ENCODE data around the gene SMIM15. TPM values are rescaled to one million over a fixed set of nuclear protein-coding genes. Genes with fewer than 3 reads are reported as not detected.

SMIM15 gene
- total RNA-seq, 3 donors from 2014 or later, result 79.8 to 86.6 (median 81.5) TPM

DNA sequence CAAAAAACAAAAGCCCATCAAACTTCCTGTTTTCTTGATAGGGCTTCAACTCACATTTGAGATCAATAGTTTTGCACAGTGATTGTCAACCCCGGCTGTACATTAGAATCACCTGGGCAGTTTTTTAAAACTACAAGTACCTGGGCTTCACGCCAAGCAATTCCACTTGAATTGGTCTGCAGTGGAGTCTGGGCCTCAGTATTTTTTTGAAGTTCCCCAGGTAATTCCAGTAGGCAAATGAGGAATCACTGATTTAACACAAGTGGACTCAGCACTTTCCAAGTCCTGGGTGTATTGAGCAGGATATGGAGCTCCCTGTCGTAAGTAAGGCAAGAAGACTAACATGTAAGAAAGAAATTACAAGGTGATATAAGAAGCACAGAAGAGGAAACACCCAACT is 14.8 kb upstream of the SMIM15 start:
- Mint-ChIP-seq H3K36me3 (ENCODE audit: insufficient read depth) (no peaks in the 10 kb centered on the region), H3K27me3 (ENCODE audit: low read depth) (peaks cover 1% of the 10 kb centered on the region), H3K4me3 (no peak overlapping the region), H3K4me1 (ENCODE audit: low read depth) (peaks cover 6% of the 10 kb centered on the region), H3K9me3 (no peaks in the 10 kb centered on the region)
- ATAC-seq, result no peak
- DNase-seq, result no peak

DNA sequence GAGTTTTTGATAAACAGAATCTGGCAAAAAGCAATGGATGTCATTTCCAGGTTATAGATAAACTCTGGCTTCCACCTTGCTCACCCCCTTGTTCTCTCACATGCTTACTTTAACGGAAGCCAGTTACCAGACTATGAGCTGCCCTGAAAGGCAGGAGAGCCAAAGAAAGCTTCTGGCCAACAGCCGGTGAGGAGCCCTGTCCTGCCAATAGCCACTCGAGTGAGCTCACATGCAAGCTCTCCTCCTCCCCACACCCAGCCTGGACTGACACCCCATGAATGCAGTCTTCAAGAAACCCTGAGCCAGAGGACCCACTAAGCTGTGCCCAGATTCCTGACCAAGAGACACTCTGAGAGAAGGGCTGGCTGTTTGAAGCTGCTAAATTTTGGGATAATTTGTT is 14.4 kb upstream of the SMIM15 start:
- no peaks in the 10 kb centered on the region for H3K36me3 Mint-ChIP-seq (ENCODE audit: insufficient read depth)
- no peak overlapping the region for H3K4me3 Mint-ChIP-seq
- peaks cover 1% of the 10 kb centered on the region for H3K27me3 Mint-ChIP-seq (ENCODE audit: low read depth)
- DNase-seq (no peak), ATAC-seq (no peak)
- H3K4me1 Mint-ChIP-seq (ENCODE audit: low read depth), result peaks cover 4% of the 10 kb centered on the region
- no peaks in the 10 kb centered on the region for H3K9me3 Mint-ChIP-seq

DNA sequence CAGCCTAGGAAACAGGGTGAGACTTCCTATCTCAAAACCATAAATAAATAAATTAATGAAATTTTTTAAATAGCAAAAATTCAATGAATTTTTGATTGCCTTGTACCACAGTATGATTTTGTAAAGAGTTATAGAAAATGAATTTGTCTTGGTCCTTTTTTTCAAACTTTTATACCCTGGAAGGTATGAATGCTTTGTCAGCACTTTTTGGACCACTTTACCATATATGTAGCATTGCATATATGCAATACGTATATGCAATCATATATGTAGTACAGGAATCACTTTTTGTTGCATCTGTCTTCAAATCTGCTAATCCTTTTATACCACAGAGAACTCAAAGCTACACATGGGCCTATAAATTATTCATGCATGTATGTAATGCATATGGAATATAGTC is 9.2 kb upstream of the SMIM15 start:
- Mint-ChIP-seq H3K9me3 (no peaks in the 10 kb centered on the region), H3K4me3 (no peak overlapping the region), H3K36me3 (ENCODE audit: insufficient read depth) (no peaks in the 10 kb centered on the region), H3K27me3 (ENCODE audit: low read depth) (no peaks in the 10 kb centered on the region), H3K4me1 (ENCODE audit: low read depth) (no peaks in the 10 kb centered on the region)
- DNase-seq (no peak), ATAC-seq (no peak)

DNA sequence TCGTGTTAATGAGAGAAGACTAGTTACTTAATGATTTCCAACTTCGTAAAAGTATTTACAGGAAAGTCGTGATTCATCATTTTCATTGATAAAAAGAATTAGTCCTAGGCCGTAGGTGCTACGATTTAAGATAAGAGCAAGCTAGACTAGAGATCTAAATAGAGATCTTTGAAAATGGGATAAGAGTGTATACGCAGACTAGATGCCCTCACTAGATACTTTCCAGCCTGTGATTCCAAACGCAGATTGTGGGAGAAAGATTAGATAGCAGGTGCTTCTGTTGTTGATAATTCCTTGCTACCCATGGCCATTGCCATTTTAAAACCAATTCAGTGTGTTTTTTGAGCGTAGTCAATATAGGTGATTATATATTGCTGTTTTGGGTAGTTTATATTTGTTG is 6.7 kb upstream of the SMIM15 start:
- H3K9me3 Mint-ChIP-seq, result no peaks in the 10 kb centered on the region
- ATAC-seq, result no peak

DNA sequence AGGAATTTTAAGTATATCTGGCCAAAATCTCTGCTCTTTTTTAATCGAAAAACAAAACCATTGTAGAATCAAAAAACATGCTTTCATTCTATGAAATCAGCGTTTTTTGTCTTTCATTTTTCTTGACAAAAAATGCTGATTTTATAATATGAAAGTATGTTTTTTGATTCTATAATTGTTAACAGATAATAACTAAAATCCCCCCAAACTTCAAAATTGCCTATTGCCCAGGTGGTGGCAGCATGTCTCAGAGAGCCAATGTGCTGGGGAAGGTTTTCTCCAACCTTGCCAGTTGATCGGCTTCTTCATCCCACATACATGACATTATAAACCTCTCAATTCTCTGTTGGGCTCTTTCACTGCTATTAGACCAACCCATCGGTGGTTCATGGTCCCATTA is 5.1 kb upstream of the SMIM15 start:
- H3K27me3 Mint-ChIP-seq (ENCODE audit: low read depth), result no peaks in the 10 kb centered on the region
- no peaks in the 10 kb centered on the region for H3K36me3 Mint-ChIP-seq (ENCODE audit: insufficient read depth)
- no peak overlapping the region for H3K4me3 Mint-ChIP-seq
- H3K9me3 Mint-ChIP-seq, result peaks cover 7% of the 10 kb centered on the region
- no peak for ATAC-seq
- peaks cover 10% of the 10 kb centered on the region for H3K4me1 Mint-ChIP-seq (ENCODE audit: low read depth)
- no peak for DNase-seq

More for the DNA sequence above, 6.7 kb upstream of the SMIM15 start:
- H3K27me3 Mint-ChIP-seq (ENCODE audit: low read depth), result no peaks in the 10 kb centered on the region
- no peak for DNase-seq
- no peaks in the 10 kb centered on the region for H3K4me1 Mint-ChIP-seq (ENCODE audit: low read depth)
- no peaks in the 10 kb centered on the region for H3K36me3 Mint-ChIP-seq (ENCODE audit: insufficient read depth)
- no peak overlapping the region for H3K4me3 Mint-ChIP-seq

GRCh38 chr5:61163905-61164304 is 1.6 kb upstream of the SMIM15 start:
- no peaks in the 10 kb centered on the region for H3K27me3 Mint-ChIP-seq (ENCODE audit: low read depth)
- DNase-seq (no peak), ATAC-seq (no peak)
- peak overlapping the region; percentile 98 for H3K4me3 Mint-ChIP-seq
- peaks cover 21% of the 10 kb centered on the region for H3K36me3 Mint-ChIP-seq (ENCODE audit: insufficient read depth)
- H3K4me1 Mint-ChIP-seq (ENCODE audit: low read depth), result peaks cover 33% of the 10 kb centered on the region
- peaks cover 7% of the 10 kb centered on the region for H3K9me3 Mint-ChIP-seq

DNA sequence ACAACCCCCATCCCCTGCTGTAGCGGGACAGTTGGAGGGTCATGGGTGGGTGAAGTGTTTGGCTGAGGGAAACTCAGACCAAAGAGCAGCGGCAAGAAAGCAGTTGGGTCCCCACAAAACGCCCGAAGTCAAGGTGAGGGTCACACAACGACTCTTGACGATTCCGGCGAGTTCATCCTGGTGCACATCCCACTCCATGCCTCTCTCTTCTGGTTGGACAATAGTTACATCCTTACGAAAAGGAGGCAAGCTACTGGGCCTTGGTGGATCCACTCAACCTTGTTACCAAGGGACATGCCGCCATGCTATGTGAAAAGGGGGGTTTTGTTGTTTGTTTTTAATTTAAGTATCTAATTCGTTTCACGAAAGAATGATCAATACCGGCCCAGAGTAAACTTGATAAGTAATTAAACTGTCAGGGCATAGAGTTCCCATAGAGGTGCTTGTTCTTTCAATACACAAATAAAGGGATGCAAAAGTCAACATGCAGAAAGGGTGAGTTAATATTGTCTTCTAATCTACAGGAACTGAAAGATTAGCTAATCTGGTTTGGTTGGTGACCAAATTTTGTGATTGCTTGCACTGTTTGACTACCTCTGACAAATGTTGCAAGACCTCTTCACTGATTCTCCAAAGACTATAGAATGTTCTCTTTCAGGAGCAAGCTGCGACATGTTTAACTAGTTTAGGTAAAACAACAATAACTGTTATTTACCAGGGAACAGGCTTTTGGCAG is 732 bp upstream of the SMIM15 start:
- Mint-ChIP-seq H3K27me3 (ENCODE audit: low read depth) (no peaks in the 10 kb centered on the region), H3K9me3 (peaks cover 7% of the 10 kb centered on the region), H3K4me3 (peak overlapping the region; percentile 98), H3K36me3 (ENCODE audit: insufficient read depth) (peaks cover 27% of the 10 kb centered on the region), H3K4me1 (ENCODE audit: low read depth) (peaks cover 37% of the 10 kb centered on the region)
- ATAC-seq (no peak), DNase-seq (no peak)

DNA sequence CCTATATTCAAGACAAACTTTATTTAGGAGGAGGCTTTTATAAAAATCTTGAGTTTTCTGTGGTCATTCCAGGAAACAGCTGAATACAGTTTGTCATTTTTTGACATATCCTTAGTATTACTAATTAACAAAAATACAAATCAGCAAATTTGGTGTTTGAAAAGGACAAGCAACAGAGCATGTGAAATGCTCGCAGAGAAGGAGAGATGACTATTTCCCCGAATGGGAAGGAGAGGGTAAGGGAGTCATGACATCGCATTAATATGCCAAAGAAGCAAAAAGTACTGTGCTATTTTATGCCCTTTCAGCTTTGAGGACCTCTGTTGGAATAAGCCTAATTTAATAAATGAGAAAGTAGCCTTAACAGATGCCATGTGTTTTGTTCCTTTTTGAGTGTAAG is 1.8 kb downstream of the SMIM15 start:
- Mint-ChIP-seq H3K27me3 (ENCODE audit: low read depth) (no peaks in the 10 kb centered on the region), H3K36me3 (ENCODE audit: insufficient read depth) (peaks cover 36% of the 10 kb centered on the region), H3K4me1 (ENCODE audit: low read depth) (peaks cover 37% of the 10 kb centered on the region), H3K9me3 (peaks cover 7% of the 10 kb centered on the region), H3K4me3 (peak overlapping the region; percentile 52)
- no peak for ATAC-seq
- DNase-seq, result no peak

GRCh38 chr5:61159836-61160235 is 2.4 kb downstream of the SMIM15 start:
- Mint-ChIP-seq H3K4me3 (no peak overlapping the region), H3K4me1 (ENCODE audit: low read depth) (peaks cover 37% of the 10 kb centered on the region)

DNA sequence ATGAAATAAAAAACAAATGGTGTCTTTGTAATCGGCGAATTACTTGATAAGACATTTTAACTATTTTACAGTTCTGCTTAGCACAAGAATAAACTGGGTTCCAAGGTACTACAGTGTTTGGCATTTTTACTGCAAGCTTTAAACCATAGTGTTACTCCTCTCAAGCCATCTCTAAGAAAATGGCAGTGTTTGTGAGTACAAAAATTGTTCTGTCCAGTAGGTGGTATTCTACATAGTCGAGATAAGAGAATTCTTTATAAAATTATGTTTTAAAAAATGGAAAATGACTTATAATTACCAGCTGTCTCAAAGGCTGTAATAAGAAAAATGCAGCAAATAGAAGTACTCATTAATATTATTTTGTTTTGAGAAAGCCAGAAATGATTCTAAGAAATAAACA is 3.2 kb downstream of the SMIM15 start:
- Mint-ChIP-seq H3K9me3 (peaks cover 7% of the 10 kb centered on the region), H3K36me3 (ENCODE audit: insufficient read depth) (peaks cover 43% of the 10 kb centered on the region), H3K4me3 (no peak overlapping the region), H3K27me3 (ENCODE audit: low read depth) (no peaks in the 10 kb centered on the region), H3K4me1 (ENCODE audit: low read depth) (peaks cover 37% of the 10 kb centered on the region)
- no peak for DNase-seq
- ATAC-seq, result no peak

More at GRCh38 chr5:61159836-61160235, 2.4 kb downstream of the SMIM15 start:
- peaks cover 39% of the 10 kb centered on the region for H3K36me3 Mint-ChIP-seq (ENCODE audit: insufficient read depth)
- H3K9me3 Mint-ChIP-seq, result peaks cover 7% of the 10 kb centered on the region
- no peak for DNase-seq
- no peaks in the 10 kb centered on the region for H3K27me3 Mint-ChIP-seq (ENCODE audit: low read depth)
- ATAC-seq, result no peak

- ATAC-seq, result no peak
- Mint-ChIP-seq H3K4me1 (ENCODE audit: low read depth) (no peaks in the 10 kb centered on the region), H3K36me3 (ENCODE audit: insufficient read depth) (peaks cover 18% of the 10 kb centered on the region), H3K9me3 (peaks cover 9% of the 10 kb centered on the region), H3K27me3 (ENCODE audit: low read depth) (no peaks in the 10 kb centered on the region), H3K4me3 (no peak overlapping the region)
- no peak for DNase-seq
These were observed 10.4 kb downstream of the SMIM15 start for GRCh38 chr5:61151893-61152292.

- no peak for ATAC-seq
- H3K4me1 Mint-ChIP-seq (ENCODE audit: low read depth), result no peaks in the 10 kb centered on the region
- H3K36me3 Mint-ChIP-seq (ENCODE audit: insufficient read depth), result peaks cover 12% of the 10 kb centered on the region
- no peak overlapping the region for H3K4me3 Mint-ChIP-seq
- H3K9me3 Mint-ChIP-seq, result peaks cover 19% of the 10 kb centered on the region
- no peaks in the 10 kb centered on the region for H3K27me3 Mint-ChIP-seq (ENCODE audit: low read depth)
- DNase-seq, result no peak
These were observed 13.8 kb downstream of the SMIM15 start for GRCh38 chr5:61148515-61148914.

GRCh38 chr5:61142811-61143210 is 19.5 kb downstream of the SMIM15 start:
- Mint-ChIP-seq H3K9me3 (peaks cover 12% of the 10 kb centered on the region), H3K4me3 (no peak overlapping the region), H3K4me1 (ENCODE audit: low read depth) (no peaks in the 10 kb centered on the region), H3K36me3 (ENCODE audit: insufficient read depth) (peaks cover 10% of the 10 kb centered on the region), H3K27me3 (ENCODE audit: low read depth) (no peaks in the 10 kb centered on the region)
- ATAC-seq, result no peak
- no peak for DNase-seq

DNA sequence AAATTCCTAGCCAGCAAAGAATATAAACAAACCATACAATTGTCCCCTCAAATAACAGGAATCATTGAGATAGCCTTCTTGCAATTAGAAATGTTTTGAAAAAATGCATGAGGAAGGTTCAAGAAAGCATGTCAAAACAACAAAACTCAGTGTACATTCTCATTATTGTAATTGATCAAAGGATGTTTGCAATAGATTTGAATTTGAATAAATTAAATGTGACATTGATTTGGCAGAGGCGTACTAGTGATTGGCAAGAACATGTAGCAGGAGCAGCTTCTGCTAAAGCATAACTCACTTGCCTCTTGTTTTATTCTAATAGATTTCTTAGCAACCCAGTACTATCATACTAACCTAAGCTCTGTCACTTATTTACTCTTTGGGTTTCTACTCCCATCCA is 19.9 kb downstream of the SMIM15 start:
- Mint-ChIP-seq H3K9me3 (peaks cover 12% of the 10 kb centered on the region), H3K4me3 (no peak overlapping the region), H3K36me3 (ENCODE audit: insufficient read depth) (peaks cover 10% of the 10 kb centered on the region), H3K4me1 (ENCODE audit: low read depth) (no peaks in the 10 kb centered on the region), H3K27me3 (ENCODE audit: low read depth) (no peaks in the 10 kb centered on the region)
- DNase-seq (no peak), ATAC-seq (no peak)

- Mint-ChIP-seq H3K36me3 (ENCODE audit: insufficient read depth) (peaks cover 10% of the 10 kb centered on the region), H3K27me3 (ENCODE audit: low read depth) (no peaks in the 10 kb centered on the region)
These were observed 20.5 kb downstream of the SMIM15 start for GRCh38 chr5:61141801-61142200.

More at GRCh38 chr5:61141801-61142200, 20.5 kb downstream of the SMIM15 start:
- ATAC-seq (no peak), DNase-seq (no peak)
- Mint-ChIP-seq H3K4me3 (no peak overlapping the region), H3K4me1 (ENCODE audit: low read depth) (no peaks in the 10 kb centered on the region), H3K9me3 (peaks cover 10% of the 10 kb centered on the region)
